Activated CD4-positive, alpha-beta T cell treated with anti-CD3 and anti-CD28 coated beads, Interleukin-2, amount 50 U/mL, for 1 hour (primary cell): ENCODE data around the gene FYB1.

Experiments used
- DNase-seq: peaks from one replicate; pipeline ENCODE4 v3.0.0-alpha.2; 2020

Gene FYB1

GRCh38 chr5:39115644-39116343 lies 103.6 kb downstream of the FYB1 start:
- DNase-seq = no peak

GRCh38 chr5:39114155-39114554 lies 105.2 kb downstream of the FYB1 start:
- DNase-seq = no peak

- DNase-seq = no peak
These were observed 105.9 kb downstream of the FYB1 start for GRCh38 chr5:39113354-39113953.

GRCh38 chr5:39109606-39110005 lies 109.8 kb downstream of the FYB1 start:
- DNase-seq = no peak

GRCh38 chr5:39108987-39109386 lies 110.4 kb downstream of the FYB1 start:
- DNase-seq = no peak

- DNase-seq = no peak
These were observed 112.0 kb downstream of the FYB1 start for GRCh38 chr5:39107350-39107749.

- DNase-seq = no peak
These were observed 113.0 kb downstream of the FYB1 start for GRCh38 chr5:39106322-39106721.

GRCh38 chr5:39104221-39104620 lies 115.1 kb downstream of the FYB1 start:
- no peak for DNase-seq

- no peak for DNase-seq
These were observed 116.6 kb downstream of the FYB1 start for GRCh38 chr5:39102684-39103155.

- DNase-seq = no peak
These were observed 118.4 kb downstream of the FYB1 start for GRCh38 chr5:39100851-39101396.

- DNase-seq = no peak
These were observed 119.0 kb downstream of the FYB1 start for GRCh38 chr5:39100301-39100850.

GRCh38 chr5:39099831-39100230 lies 119.5 kb downstream of the FYB1 start:
- DNase-seq = no peak

GRCh38 chr5:39093352-39093751 lies 126.0 kb downstream of the FYB1 start:
- no peak for DNase-seq

- DNase-seq = no peak
These were observed 126.6 kb downstream of the FYB1 start for GRCh38 chr5:39092581-39093351.

GRCh38 chr5:39091940-39092580 lies 127.3 kb downstream of the FYB1 start:
- DNase-seq = no peak

- no peak for DNase-seq
These were observed 135.4 kb downstream of the FYB1 start for GRCh38 chr5:39083968-39084367.

GRCh38 chr5:39082995-39083394 lies 136.4 kb downstream of the FYB1 start:
- no peak for DNase-seq

GRCh38 chr5:39080597-39081204 lies 138.7 kb downstream of the FYB1 start:
- DNase-seq = no peak

- no peak for DNase-seq
These were observed 139.2 kb downstream of the FYB1 start for GRCh38 chr5:39080168-39080567.

GRCh38 chr5:39079147-39079546 lies 140.2 kb downstream of the FYB1 start:
- DNase-seq = no peak

GRCh38 chr5:39076757-39077728 lies 142.3 kb downstream of the FYB1 start:
- no peak for DNase-seq
